Testis (tissue), 3 donors: ENCODE results near the gene ELK3. TPM values are rescaled to one million over a fixed set of nuclear protein-coding genes. Genes with fewer than 3 reads are reported as not detected.

Experiments
- DNase-seq: peaks from one replicate; pipeline ENCODE4 v3.0.0-alpha.2; 2019
- H3K27ac ChIP-seq, 2 donors: fragments of 200-600 bp; sonication (generic); one replicate each; pipeline ENCODE4 v1.5.1; 2019
- H3K27me3 ChIP-seq: fragments of 200-600 bp; sonication (generic); one replicate; pipeline ENCODE4 v1.5.1; 2019
- H3K36me3 ChIP-seq: fragments of 200-600 bp; sonication (generic); one replicate; pipeline ENCODE4 v1.5.1; 2017; ENCODE audit warnings: low read depth; ENCODE audit errors: missing control alignments
- H3K4me1 ChIP-seq: fragments of 200-600 bp; sonication (generic); one replicate; pipeline ENCODE4 v1.5.1; 2019
- H3K4me3 ChIP-seq, 2 donors: fragments of 200-600 bp; sonication (generic); one replicate each; pipeline ENCODE4 v1.5.1; 2017 to 2019
- H3K9me3 ChIP-seq: fragments of 200-600 bp; sonication (generic); one replicate; pipeline ENCODE4 v1.5.1; 2017
- POLR2A ChIP-seq: fragments of 450-650 bp; IDR thresholded peaks from one replicate; pipeline ENCODE4 v1.6.1; 2017; ENCODE audit warnings: antibody characterized with exemption, mild to moderate bottlenecking, moderate library complexity
- WGBS, 2 donors: methylation state at CpG; one replicate each; pipeline ENCODE4 v1.1.5; 2018; 5-methylcytosine and 5-hydroxymethylcytosine counted together
- intact Hi-C: fragments of 100-400 bp; cut with DNase I; formaldehyde crosslinking; loops from one replicate; pipeline ENCODE4 v1.15.1; 2023; ENCODE audit warnings: low total_unique reads
- polyA plus RNA-seq: library from polyadenylated mRNA; stranded (reverse); fragments of 350-450 nt; fragmentation: Illumina TruSeq; extraction: RNeasy Lipid Tissue Mini Kit (QIAGEN cat#74804); gene quantifications from one replicate; pipeline ENCODE4 v1.2.3, GENCODE V29; 2014; ENCODE audit warnings: low read depth, low replicate concordance; ENCODE audit not compliant: insufficient read depth
- total RNA-seq, 2 donors: library from RNA; depleted of rRNA; stranded (reverse); fragments of >200 nt; gene quantifications; one replicate each; pipeline ENCODE4 v1.2.3, GENCODE V29; 2016
- TF ChIP-seq, protein P1 (sequence below), 3 experiments: fragments of 450-650 bp in 2 of 3; fragments of 200-600 bp in 1 of 3; sonication (generic) in 1 of 3; IDR thresholded peaks; one replicate each; pipeline ENCODE4 v1.5.1; 2016 to 2019; ENCODE audit warnings: antibody characterized with exemption in 3 of 3, mild to moderate bottlenecking in 2 of 3, moderate library complexity in 1 of 3

Gene ELK3
- total and polyA plus RNA-seq, 3 donors from 2014 or later: 11.3 to 17.1 (median 15.4) TPM

DNA sequence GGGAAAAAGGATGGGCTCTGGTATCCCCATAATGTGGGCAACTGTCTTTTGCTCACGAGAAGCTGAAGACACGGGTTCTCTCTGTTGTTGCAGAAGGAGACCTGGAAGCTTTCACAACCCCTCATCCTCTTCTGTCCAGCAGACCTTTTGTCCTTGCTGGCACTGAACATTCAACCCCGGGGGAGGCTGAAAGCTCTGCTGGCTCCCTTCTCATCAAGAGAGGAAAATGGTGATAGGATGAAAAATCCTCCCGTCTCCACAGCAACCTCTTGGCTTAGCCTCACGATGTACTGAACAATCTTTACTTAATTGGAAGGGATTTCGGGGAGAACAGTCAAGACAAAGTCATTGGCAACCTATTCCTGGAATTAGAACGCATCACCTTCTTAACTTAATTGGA, 39.0 kb downstream of the ELK3 start:
- Histone ChIP-seq H3K36me3 (no peaks in the 10 kb centered on the region), H3K27ac (peak overlapping the region in 1 of 2 donors; percentile 69), H3K4me3 (no peak overlapping the region), H3K27me3 (no peaks in the 10 kb centered on the region), H3K4me1 (peaks cover 34% of the 10 kb centered on the region), H3K9me3 (no peaks in the 10 kb centered on the region)
- no peak for TF ChIP-seq POLR2A
- TF ChIP-seq, protein P1, sequence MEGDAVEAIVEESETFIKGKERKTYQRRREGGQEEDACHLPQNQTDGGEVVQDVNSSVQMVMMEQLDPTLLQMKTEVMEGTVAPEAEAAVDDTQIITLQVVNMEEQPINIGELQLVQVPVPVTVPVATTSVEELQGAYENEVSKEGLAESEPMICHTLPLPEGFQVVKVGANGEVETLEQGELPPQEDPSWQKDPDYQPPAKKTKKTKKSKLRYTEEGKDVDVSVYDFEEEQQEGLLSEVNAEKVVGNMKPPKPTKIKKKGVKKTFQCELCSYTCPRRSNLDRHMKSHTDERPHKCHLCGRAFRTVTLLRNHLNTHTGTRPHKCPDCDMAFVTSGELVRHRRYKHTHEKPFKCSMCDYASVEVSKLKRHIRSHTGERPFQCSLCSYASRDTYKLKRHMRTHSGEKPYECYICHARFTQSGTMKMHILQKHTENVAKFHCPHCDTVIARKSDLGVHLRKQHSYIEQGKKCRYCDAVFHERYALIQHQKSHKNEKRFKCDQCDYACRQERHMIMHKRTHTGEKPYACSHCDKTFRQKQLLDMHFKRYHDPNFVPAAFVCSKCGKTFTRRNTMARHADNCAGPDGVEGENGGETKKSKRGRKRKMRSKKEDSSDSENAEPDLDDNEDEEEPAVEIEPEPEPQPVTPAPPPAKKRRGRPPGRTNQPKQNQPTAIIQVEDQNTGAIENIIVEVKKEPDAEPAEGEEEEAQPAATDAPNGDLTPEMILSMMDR (IDR thresholded peaks at IDR 0.05): no peak
- WGBS, 2 donors: 51 to 68% methylated on average over 7 of the region's 7 CpGs
- peak; percentile 61 for DNase-seq
- intact Hi-C loops: no loop called here

DNA sequence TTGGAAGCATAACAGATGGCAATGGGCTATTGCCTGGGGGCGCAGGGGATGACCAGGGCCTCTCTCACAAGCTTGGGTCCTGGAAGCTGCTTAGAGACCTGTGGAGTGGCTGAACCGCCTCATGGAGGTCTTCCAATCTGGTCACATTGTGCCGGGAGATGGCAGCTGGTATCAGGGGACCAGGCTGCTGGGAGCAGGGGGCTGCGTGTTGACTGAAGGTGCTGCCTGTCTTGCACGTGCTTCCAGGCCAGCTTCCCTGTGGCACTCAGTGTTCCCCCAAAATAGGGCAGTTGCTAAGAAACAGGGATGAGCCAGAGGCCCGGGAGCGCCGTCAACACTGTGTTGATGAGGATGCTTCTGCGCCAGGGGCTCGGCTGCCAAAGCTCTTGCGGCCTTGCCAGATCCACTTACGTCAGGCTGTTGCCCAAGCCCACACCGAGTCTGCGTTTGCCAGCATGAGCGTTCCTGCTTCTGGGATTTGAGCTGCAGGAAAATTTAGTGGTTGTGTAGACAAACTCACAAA, 39.8 kb downstream of the ELK3 start:
- Histone ChIP-seq H3K36me3 (no peaks in the 10 kb centered on the region), H3K27ac (peak overlapping the region; percentile 50 to 69), H3K4me1 (peaks cover 41% of the 10 kb centered on the region), H3K9me3 (no peaks in the 10 kb centered on the region), H3K27me3 (no peaks in the 10 kb centered on the region), H3K4me3 (no peak overlapping the region)
- peak; percentile 72 for DNase-seq
- 38 to 65% methylated on average over 12 to 15 of the region's 15 CpGs for WGBS, 2 donors
- no peak for TF ChIP-seq POLR2A
- TF ChIP-seq, protein P1 (IDR thresholded peaks at IDR 0.05): no peak
- intact Hi-C loops: no loop called here

DNA sequence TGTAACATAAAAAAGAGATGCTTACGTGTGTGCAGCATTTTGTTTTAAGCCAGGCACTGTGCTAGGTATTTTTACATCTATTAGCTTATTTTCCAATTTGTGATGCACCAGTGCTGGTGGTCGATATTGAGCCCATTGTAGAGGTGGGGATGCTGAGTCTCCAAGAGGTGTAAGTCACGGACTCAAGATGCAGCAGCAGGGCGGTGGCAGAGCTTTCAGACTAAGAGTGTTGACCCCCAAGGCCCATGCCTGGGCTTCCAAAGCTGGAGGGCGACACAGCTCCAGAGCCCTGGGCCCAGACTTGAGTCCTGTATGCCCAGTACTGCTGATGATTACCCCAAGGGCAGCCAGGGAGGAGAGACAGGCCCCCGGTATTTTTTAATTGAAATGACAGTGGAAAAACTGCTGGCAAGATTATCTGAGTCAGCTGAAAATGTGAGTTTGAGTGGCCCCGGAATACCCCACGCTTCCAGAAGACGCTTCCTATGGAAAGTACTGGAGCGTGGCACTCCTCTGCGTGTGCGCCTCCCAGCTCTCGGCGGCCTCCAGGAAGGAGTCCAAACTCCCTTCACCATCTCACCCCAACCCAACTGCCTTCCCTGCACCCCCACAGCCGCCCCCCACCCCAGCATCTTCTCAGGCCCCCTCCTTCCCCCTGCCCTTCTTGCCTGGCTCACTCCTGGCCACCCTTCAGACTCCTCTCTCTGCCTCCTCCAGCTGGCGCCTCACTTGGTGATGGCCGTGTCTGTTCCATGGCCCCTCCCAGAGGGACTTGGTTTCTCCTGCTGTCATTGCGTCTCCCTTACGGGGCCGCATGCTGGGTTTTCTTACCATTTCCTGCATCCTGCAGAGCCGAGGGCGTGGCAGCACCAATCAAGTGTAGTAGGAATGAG, 40.7 kb downstream of the ELK3 start:
- DNase-seq: no peak
- intact Hi-C loops: no loop called here
- H3K4me1 ChIP-seq: peaks cover 41% of the 10 kb centered on the region
- no peaks in the 10 kb centered on the region for H3K9me3 ChIP-seq
- no peaks in the 10 kb centered on the region for H3K27me3 ChIP-seq
- peak overlapping the region in 1 of 2 donors; percentile 36 for H3K27ac ChIP-seq
- no peak overlapping the region for H3K4me3 ChIP-seq
- H3K36me3 ChIP-seq: no peaks in the 10 kb centered on the region
- WGBS, 2 donors: 77 to 89% methylated on average over 18 to 22 of the region's 22 CpGs
- TF ChIP-seq, protein P1 (IDR thresholded peaks at IDR 0.05): no peak
- TF ChIP-seq POLR2A: no peak

DNA sequence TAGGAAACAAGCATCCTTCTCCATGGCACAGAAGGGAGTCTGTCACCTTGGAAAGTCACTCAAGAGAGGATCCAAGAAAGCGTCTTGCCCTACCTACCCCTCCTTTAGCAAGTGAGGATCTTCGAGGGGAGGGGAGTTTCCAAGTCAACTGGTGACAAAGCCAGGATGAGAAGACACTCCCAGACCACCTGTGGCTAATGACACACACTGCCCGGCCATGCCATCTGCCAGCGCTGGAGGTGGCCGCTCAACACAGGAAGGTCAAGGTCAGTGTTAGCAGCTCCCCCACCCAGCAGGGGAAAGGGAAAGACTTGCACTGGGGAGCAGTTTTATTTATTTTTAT, 41.3 kb downstream of the ELK3 start:
- H3K27ac ChIP-seq: peak overlapping the region in 1 of 2 donors; percentile 36
- WGBS, 2 donors: 51 to 78% methylated on average over 5 of the region's 5 CpGs

More for the DNA sequence above, 41.3 kb downstream of the ELK3 start:
- TF ChIP-seq, protein P1 (IDR thresholded peaks at IDR 0.05): no peak
- TF ChIP-seq POLR2A: no peak
- intact Hi-C loops: no loop called here
- DNase-seq: no peak
- Histone ChIP-seq H3K4me3 (no peak overlapping the region), H3K27me3 (no peaks in the 10 kb centered on the region), H3K36me3 (no peaks in the 10 kb centered on the region), H3K4me1 (peaks cover 41% of the 10 kb centered on the region), H3K9me3 (no peaks in the 10 kb centered on the region)
